HL-60/S4 treated with phorbol 12-myristate 13-acetate at 8.2 ng/mL for 4 days and 3 days (cell line): ENCODE data around the gene CORO2A.

Experiments used
- in situ Hi-C: fragments of 300-500 bp; cut with MboI; formaldehyde crosslinking; loops from 2 replicates; pipeline ENCODE4 v1.15.0; 2022; ENCODE audit warnings: low sequenced_read_pairs

Gene CORO2A

GRCh38 chr9:98192503-98193335 is at the start of gene CORO2A:
TSS of gene CORO2A (minus strand) at chr9:98192637. CDS start at chr9:98157660, 34,977 bp downstream.
- in situ Hi-C loops, result no loop called here

GRCh38 chr9:98241357-98242300 is 49.2 kb upstream of the CORO2A start:
- in situ Hi-C loops, result no loop called here

- in situ Hi-C loops, result no loop called here
Observed at GRCh38 chr9:98240475-98240874, 48.0 kb upstream of the CORO2A start.

DNA sequence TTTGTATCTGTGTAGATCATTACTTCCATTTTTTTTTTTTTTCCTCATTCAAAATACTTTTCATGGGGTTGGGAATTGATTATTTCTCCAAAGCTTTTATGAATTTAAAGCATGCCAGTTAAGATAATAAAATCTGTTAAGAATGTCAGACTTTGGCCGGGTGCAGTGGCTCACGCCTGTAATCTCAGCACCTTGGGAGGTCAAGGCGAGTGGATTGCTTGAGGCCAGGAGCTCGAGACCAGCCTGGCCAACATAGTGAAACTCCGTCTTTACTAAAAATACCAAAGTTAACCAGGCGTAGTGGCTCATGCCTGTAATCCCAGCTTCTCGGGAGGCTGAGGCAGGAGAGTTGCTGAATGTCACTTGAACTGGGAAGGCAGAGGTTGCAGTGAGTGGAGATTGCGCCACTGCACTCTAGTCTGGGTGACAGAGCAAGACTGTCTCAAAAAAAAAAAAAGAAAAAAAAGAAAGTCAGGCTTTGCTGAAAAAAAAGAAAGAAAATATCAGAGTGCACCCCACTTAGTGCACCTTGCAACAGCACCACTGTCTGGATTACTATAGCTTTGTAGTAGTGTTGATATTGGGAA is 44.6 kb upstream of the CORO2A start:
- in situ Hi-C loops, result no loop called here

DNA sequence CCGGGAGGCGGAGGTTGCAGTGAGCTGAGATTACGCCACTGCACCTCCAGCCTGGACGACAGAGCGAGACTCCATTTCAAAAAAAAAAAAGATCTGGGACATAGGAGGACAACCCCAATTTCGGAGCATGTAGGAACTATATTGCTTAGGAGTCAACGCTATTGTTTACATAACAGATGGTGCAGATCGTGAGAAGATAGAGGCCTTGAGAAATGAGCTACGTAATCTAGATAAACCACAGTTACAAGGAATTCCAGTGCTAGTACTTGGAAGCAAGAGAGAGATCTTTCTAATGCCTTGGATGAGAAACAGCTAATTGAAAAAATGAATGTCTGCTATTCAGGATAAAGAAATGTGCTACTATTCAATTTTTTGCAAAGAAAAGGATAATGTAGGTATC is 42.7 kb upstream of the CORO2A start:
- in situ Hi-C loops, result no loop called here

GRCh38 chr9:98234245-98234825 is 41.9 kb upstream of the CORO2A start:
- in situ Hi-C loops, result no loop called here

DNA sequence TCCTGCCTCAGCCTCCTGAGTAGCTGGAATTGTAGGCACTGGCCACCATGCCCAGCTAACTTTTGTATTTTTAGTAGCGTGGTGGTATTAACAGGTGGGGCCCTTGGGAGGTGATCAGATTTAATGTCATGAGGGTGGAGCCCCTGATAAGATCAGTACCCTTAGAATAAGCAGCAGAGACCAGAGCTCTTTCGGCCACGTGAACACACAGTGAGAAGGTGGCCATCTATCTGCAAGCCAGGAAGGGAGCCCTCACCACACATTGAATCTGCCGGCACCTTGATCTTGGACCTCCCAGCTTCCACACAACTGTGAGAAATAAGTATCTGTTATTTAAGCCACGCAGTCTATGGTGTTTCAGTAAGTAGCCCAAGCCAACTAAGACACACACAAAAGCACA is 40.5 kb upstream of the CORO2A start:
- in situ Hi-C loops, result no loop called here

GRCh38 chr9:98231770-98232478 is 39.5 kb upstream of the CORO2A start:
- in situ Hi-C loops, result no loop called here

GRCh38 chr9:98230789-98231188 is 38.4 kb upstream of the CORO2A start:
- in situ Hi-C loops, result no loop called here

DNA sequence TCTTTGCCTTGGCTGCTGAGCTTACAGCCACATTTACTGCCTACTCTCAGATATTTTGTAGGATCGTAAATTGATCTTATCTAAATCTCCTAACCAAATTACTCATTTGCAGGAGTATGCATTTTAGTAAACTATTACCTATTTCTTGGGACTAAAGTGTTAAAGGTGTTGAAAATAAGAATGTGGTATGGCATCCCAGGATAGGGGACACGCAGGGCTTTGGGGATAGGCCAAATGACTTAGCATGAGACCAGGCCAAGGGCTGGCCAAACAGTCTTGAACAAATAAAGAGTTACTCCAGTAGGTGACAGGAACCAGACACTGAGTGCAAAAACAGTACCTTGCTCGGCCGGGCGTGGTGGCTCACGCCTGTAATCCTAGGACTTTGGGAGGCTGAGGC is 37.9 kb upstream of the CORO2A start:
- in situ Hi-C loops, result no loop called here

DNA sequence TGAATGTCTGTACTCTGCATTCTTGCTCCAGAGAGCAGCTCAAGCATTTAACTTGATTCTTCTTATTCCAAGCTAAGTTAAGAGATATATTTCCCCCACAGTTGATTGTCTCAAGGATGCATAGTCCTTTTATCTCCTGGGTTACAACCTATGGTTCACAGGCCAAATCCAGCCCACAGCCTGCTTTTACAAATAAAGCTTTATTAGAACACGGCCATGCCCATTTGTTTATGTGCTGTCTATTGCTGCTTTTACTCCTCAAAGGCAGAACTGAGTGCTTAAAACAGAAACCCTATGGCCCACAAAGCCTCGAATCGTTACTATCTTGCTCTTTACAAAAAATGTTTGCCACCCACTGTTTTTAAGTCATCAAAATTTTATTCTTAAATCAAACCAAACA is 37.2 kb upstream of the CORO2A start:
- in situ Hi-C loops, result no loop called here

- in situ Hi-C loops, result no loop called here
Observed at GRCh38 chr9:98229090-98229395, 36.6 kb upstream of the CORO2A start.

- in situ Hi-C loops, result no loop called here
Observed at GRCh38 chr9:98228392-98229089, 36.1 kb upstream of the CORO2A start.

GRCh38 chr9:98227883-98228282 is 35.4 kb upstream of the CORO2A start:
- in situ Hi-C loops, result no loop called here

GRCh38 chr9:98226957-98227356 is 34.5 kb upstream of the CORO2A start:
- in situ Hi-C loops, result no loop called here

GRCh38 chr9:98226516-98226915 is 34.1 kb upstream of the CORO2A start:
- in situ Hi-C loops, result no loop called here

DNA sequence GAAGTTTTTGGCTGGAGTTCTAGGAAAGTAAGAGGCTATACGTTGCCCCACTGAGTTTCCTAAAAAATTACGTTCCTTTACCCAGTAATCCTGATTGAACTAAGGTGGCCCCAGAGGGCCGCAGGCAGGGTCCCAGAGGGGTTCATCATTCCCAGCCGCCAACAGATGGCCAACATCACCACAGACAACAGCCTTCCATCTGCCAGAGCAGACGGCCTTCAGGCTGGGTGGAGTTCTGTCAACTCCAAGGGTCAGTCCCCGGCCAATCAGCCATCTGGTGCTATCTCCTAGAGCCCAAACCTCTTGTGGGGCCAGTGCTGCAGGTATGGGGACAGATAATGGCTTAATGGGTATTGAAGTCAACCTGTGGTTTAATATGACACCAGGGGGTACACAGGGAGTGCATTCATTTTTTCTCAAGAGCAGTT is 32.6 kb upstream of the CORO2A start:
- in situ Hi-C loops, result no loop called here

DNA sequence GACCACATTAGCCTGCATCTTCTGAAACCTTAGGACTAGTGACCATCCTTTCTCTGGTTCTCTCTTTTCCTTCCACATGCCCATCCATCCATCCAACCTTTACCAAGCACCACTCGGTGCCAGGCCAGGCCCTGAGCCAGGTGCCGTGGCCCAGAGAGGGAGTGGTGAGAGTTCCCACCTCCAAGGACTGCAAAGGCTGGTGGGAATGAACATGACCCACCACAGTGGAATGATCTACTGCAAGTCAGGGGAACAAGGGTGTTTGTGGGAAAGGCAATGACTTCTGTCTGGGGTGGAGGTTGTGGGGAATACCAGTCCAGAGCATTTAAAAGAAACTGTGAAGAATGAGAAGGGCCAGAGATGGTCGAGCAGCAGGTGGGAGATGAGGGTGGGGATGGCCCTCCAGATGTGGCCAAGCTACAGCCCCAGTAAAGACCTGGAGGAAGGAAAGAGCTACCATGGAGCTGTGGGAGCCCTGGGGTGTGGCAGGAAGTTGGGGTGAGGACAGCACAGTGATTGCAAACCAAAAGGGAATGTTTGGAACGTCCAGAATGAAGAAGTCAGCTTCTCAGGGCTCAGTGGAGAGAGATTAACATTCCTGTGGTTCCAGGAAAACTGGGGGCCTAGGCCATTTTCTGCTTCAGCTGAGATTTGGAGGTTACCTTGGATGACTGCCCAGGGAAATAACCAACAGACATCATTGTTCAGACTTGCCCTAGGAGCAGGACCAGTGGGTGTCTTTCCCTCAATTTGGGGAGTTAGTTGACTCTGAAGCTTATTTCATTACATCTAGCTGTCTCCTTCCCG is 30.7 kb upstream of the CORO2A start:
- in situ Hi-C loops, result no loop called here

DNA sequence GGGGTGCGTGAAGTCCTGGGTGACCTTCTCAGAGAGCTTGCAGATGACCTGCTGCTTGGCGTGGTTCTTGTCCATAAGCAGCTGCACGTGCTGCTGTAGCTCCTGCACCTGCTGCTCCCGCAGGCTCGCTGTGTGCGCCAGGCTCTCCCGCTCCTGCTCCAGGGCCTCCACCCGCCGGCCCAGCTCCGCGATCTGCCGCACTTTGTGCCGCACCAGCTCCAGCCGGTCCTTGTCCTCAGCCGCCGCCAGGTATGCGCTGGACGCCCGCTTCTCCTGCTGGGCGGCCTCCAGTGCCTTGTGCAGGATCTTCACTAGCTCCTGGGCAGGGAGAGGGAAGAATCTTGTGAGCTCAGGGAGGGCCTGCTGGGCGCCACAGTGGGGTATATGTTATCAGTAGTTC is 28.5 kb upstream of the CORO2A start:
- in situ Hi-C loops, result no loop called here
